Urinary bladder (tissue), 4 donors: ENCODE results near the gene RACGAP1. TPM values are rescaled to one million over a fixed set of nuclear protein-coding genes. Genes with fewer than 3 reads are reported as not detected.
A peak's percentile ranks its signal among the peaks of the same experiment; 100 is the strongest.

Experiments
- DNase-seq: peaks from one replicate; pipeline ENCODE4 v3.0.0-alpha.2; 2015; ENCODE audit errors: extremely low spot score
- H3K27ac ChIP-seq: one replicate; pipeline ENCODE4 v1.5.1; 2013; ENCODE audit warnings: low read depth, mild to moderate bottlenecking, moderate library complexity
- H3K36me3 ChIP-seq: one replicate; pipeline ENCODE4 v1.6.1; 2013; ENCODE audit warnings: mild to moderate bottlenecking, moderate library complexity; ENCODE audit not compliant: insufficient read depth
- H3K4me1 ChIP-seq: one replicate; pipeline ENCODE4 v1.6.1; 2013; ENCODE audit warnings: mild to moderate bottlenecking, moderate library complexity; ENCODE audit not compliant: insufficient read depth
- H3K4me3 ChIP-seq: one replicate; pipeline ENCODE4 v1.5.1; 2013; ENCODE audit warnings: low read depth, low read length
- WGBS: extraction: QIAGEN DNeasy Blood & Tissue Kit; methylation state at CpG from one replicate; pipeline ENCODE4 v1.1.7; 2013; 5-methylcytosine and 5-hydroxymethylcytosine counted together
- polyA plus RNA-seq: library from polyadenylated mRNA; stranded (reverse); fragments of 200-250 nt; gene quantifications from one replicate; pipeline ENCODE4 v1.2.3, GENCODE V29; 2013
- total RNA-seq: library from RNA; depleted of rRNA; stranded (reverse); fragments of >200 nt; gene quantifications from one replicate; pipeline ENCODE4 v1.2.3, GENCODE V29; 2014
- donor health status: healthy with polysubstance abuse.
- donor health status: healthy.

The RACGAP1 gene, protein sequence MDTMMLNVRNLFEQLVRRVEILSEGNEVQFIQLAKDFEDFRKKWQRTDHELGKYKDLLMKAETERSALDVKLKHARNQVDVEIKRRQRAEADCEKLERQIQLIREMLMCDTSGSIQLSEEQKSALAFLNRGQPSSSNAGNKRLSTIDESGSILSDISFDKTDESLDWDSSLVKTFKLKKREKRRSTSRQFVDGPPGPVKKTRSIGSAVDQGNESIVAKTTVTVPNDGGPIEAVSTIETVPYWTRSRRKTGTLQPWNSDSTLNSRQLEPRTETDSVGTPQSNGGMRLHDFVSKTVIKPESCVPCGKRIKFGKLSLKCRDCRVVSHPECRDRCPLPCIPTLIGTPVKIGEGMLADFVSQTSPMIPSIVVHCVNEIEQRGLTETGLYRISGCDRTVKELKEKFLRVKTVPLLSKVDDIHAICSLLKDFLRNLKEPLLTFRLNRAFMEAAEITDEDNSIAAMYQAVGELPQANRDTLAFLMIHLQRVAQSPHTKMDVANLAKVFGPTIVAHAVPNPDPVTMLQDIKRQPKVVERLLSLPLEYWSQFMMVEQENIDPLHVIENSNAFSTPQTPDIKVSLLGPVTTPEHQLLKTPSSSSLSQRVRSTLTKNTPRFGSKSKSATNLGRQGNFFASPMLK
- total RNA-seq (40.0 TPM), polyA plus RNA-seq (10.6 TPM)

DNA sequence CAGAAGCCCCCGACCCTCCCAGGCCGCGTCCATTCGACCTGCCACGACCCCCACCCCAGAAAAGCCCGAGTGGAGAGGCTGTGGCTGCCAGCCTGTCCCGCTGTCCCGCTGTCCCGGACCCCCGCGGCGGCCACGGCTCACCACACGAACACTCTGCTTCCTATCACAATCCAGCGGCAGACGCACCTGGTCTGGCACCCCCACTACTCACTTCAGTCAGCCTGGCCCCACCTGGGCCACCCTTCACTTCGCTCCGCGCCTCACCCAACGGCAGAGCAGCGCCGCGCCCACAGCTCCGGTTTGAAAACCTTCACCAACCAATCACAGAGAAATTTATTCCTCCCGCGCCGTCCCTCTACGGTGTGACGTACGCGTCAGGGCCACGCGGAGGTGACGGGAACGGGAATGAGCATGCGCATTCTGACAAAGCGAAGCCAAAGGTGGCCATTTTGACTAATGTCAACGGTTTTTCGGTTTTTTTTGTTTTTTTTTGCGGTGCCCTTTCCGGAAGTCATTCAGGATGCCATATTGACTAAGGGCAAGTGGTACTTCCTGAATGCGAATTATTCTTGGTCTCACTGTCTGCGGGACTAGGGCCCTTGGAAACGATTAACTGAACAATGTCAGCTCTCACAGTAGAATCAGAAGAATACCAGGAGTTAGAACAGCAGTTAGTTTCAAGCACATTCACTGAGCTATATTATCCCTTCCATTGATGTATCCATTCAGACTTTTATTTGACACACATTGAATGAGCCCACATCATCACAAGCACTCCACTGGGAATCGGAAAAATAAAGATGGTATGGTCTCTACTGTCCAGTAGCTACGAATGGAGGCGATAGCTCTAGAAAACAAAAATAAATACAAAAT lies at the start of gene RACGAP1:
Gene RACGAP1 (minus strand): TSS at position 308 of the 873 bp plus-strand sequence. CDS start 8,779 bp downstream, outside the sequence.
- H3K36me3 ChIP-seq, result no peaks in the 10 kb centered on the region
- 5% methylated on average over 47 of the region's 47 CpGs for WGBS
- H3K4me3 ChIP-seq, result peak within 1 kb of the TSS; percentile 68
- no peaks in the 10 kb centered on the region for H3K4me1 ChIP-seq
- no peak within 1 kb of the TSS for H3K27ac ChIP-seq
- DNase-seq, result peak; percentile 98

DNA sequence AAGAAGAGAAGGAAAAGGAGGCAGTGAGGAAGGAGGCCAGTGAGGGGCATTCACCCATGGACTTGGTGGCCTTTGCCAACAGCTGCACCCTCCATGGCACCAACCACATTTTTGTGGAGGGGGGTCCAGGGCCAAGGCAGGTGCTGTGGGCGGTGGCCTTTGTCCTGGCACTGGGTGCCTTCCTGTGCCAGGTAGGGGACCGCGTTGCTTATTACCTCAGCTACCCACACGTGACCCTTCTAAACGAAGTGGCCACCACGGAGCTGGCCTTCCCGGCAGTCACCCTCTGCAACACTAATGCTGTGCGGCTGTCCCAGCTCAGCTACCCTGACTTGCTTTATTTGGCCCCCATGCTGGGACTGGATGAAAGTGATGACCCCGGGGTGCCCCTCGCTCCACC lies 48.4 kb upstream of the RACGAP1 start:
- H3K27ac ChIP-seq, result no peak overlapping the region
- WGBS, result 86% methylated on average over 10 of the region's 10 CpGs
- no peaks in the 10 kb centered on the region for H3K4me1 ChIP-seq
- H3K36me3 ChIP-seq, result no peaks in the 10 kb centered on the region
- no peak overlapping the region for H3K4me3 ChIP-seq
- no peak for DNase-seq

DNA sequence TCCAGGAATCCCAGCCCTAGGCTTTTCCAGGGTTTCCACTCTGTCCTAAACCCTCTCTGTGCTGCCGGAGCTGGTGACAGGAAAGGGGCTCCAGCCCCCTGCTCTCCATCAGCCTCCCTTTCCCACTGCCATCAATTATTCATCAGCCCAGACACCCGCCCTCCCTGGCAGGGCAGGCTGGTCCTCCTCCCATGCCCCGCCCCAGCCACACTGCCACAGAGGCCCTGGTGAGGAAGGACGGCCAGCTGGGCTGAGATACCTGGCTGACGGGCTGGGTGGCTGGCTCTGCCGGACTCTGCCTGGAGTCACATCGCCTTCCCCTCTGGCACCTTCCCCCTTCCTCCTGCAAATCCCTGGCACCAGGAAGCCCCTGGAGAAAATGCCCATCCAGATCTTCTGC lies 47.9 kb upstream of the RACGAP1 start:
- H3K36me3 ChIP-seq, result no peaks in the 10 kb centered on the region
- no peak overlapping the region for H3K27ac ChIP-seq
- no peaks in the 10 kb centered on the region for H3K4me1 ChIP-seq
- DNase-seq, result no peak
- WGBS, result 87% methylated on average over 7 of the region's 7 CpGs
- no peak overlapping the region for H3K4me3 ChIP-seq

DNA sequence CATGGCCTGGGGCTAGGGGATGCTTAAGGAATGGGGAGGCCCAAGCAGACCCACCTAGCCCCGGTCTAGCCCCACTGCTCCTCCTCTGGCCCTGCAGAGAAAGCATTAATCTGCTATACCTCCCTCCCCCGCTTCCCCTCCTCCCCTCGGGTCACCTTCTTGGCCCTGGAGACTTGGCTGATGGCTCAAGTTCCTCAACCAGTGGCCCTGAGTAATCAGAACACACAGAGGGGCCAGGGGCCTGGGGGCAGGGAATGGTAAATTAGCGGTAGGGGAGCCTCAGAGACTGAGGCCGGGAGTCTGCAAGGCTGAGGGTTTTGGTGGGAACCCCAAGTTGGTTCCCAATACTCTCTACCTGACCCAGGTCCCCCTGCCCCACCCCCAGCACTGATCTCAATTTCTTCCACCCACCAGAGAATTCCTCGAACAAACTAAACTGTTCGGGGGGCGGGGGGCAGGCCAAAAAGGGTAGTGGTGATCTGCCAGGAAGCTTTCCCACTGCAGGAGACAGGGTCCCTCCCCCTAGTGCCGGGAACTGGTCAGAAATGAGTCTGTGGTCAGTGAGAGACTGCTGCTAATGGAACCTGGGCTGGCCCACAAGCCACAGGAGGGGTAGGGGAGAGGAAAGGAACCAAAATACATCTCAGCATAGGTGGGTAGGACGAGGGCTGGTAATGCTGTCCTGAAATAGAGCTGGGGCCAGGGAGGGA lies 47.1 kb upstream of the RACGAP1 start:
- H3K4me1 ChIP-seq, result no peaks in the 10 kb centered on the region
- no peak for DNase-seq
- no peaks in the 10 kb centered on the region for H3K36me3 ChIP-seq
- WGBS, result 68% methylated on average over 10 of the region's 10 CpGs
- no peak overlapping the region for H3K4me3 ChIP-seq
- H3K27ac ChIP-seq, result no peak overlapping the region

DNA sequence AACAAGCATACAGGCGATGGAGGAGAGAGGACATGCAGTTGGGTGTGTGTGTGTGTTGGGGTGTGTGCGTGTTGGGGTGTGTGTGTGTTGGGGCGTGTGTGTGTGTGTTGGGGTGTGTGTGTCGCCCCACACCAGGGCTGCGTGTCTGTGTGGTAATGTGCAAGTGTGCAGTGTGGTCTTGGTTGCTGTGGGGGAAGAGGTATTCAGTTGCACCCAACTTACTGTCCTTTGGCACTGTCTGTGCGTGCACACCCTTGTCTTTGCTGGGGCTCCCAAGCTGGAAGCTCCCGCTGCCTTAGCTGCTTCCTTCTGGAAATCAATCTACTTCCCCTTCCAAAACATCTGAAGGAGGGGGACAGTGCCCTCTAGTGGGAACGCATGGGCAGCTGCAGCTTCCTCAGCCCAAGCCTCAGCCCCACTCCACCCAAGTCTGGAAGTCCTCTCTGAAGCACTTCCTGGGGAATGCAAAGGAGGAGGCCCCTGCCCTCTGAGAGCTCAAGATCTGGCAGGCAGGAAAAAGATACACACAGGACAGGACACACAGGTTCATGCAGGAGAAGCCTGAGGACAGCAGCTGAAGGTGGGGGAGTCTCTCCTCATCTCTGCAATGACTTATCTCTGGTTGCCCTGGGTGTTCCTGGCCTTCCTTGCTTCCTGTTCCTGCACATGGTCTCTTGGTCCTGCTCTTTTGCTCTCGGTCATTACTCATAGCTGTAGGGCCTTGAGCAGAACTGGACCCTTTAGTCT lies 45.2 kb upstream of the RACGAP1 start:
- Histone ChIP-seq H3K4me1 (no peaks in the 10 kb centered on the region), H3K4me3 (no peak overlapping the region), H3K27ac (no peak overlapping the region), H3K36me3 (no peaks in the 10 kb centered on the region)
- 43% methylated on average over 9 of the region's 9 CpGs for WGBS
- DNase-seq, result peak; percentile 76

DNA sequence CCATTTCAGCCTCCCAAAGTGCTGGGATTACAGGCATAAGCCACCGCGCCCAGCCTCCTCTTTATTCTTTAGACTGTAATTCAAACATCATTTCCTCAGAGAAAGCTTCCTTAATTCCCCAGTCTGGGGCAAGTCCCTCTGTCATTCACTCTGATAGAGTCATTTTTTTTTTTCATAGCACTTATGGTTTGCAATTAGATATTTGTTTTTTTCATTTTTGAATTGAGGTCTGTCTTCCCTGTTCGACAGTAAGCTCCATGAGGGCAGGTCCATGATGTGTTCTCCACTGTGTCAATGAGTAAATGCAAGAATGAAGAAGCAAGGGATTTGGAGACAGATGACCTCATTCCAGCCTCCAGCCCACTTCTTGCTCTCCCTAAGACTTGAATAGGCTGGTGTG lies 44.2 kb upstream of the RACGAP1 start:
- 98% methylated on average over 3 of the region's 3 CpGs for WGBS
- DNase-seq, result no peak
- no peaks in the 10 kb centered on the region for H3K36me3 ChIP-seq
- H3K4me1 ChIP-seq, result no peaks in the 10 kb centered on the region
- no peak overlapping the region for H3K4me3 ChIP-seq
- no peak overlapping the region for H3K27ac ChIP-seq

DNA sequence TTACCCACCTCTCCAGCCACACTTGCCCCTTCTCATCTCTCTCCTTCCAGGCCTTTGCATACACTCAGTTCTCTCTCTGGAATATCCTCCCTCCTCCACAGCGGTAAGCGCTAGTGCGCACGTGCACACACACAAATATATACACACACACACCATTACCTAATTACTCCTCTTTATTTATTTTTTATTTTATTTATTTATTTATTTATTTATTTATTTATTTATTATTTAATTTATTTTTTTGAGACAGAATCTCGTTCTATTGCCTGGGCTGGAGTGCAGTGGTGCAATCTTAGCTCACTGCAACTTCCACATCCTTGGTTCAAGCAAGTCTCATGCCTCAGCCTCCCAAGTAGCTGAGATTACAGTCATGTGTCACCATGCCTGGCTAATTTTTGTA lies 43.8 kb upstream of the RACGAP1 start:
- no peak overlapping the region for H3K27ac ChIP-seq
- no peaks in the 10 kb centered on the region for H3K36me3 ChIP-seq
- DNase-seq, result no peak
- no peak overlapping the region for H3K4me3 ChIP-seq
- WGBS, result 97% methylated on average over 5 of the region's 5 CpGs
- H3K4me1 ChIP-seq, result no peaks in the 10 kb centered on the region

DNA sequence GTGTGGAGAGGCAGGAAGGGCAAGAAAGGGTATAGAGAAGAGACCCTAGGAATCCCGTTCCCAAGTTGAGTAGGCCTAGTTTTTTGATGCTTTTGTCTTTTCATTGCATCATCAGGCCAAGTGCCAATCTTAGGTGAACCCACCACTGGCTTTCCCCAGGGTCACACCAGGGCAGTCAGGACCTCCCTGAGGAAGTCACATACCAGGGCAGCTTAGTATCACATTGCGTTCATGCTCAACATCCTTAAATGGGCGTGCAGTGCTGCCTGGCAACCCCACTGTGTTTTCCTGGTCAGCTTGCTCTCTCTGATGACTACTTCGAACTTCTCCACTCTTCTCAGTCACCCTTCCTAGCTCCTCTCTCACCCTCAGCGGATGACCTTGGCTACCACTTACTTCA lies 41.1 kb upstream of the RACGAP1 start:
- Histone ChIP-seq H3K27ac (no peak overlapping the region), H3K36me3 (no peaks in the 10 kb centered on the region), H3K4me1 (no peaks in the 10 kb centered on the region), H3K4me3 (no peak overlapping the region)
- WGBS, result 37% methylated on average over 5 of the region's 5 CpGs
- DNase-seq, result no peak

DNA sequence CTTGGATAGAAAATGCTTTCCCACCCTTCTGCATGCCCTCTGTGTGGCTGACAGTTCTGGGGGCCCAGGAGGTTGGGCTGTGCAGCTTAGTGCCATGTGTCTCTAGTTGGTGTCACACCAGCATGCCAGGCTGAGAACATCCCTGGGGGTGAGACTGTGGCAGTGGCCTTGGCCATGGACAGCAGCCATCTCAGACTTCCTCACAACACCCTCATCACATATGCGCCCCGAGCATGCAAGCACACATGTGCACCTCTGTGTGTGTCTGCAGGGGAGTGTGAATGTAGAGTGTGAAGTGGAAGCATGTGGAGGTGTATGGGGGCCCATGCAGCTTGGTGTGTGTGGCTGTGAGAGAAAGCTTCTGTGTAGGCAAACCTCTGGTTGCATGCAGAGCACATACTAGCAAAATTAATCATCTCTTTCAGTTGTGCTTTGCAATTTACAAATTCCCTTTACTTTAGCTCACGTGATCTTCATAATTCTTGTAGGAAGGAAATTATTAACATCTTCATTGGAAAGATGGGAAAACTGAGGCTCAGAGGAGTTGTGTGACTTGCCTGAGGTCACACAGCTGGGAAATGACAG lies 40.5 kb upstream of the RACGAP1 start:
- no peak overlapping the region for H3K27ac ChIP-seq

DNA sequence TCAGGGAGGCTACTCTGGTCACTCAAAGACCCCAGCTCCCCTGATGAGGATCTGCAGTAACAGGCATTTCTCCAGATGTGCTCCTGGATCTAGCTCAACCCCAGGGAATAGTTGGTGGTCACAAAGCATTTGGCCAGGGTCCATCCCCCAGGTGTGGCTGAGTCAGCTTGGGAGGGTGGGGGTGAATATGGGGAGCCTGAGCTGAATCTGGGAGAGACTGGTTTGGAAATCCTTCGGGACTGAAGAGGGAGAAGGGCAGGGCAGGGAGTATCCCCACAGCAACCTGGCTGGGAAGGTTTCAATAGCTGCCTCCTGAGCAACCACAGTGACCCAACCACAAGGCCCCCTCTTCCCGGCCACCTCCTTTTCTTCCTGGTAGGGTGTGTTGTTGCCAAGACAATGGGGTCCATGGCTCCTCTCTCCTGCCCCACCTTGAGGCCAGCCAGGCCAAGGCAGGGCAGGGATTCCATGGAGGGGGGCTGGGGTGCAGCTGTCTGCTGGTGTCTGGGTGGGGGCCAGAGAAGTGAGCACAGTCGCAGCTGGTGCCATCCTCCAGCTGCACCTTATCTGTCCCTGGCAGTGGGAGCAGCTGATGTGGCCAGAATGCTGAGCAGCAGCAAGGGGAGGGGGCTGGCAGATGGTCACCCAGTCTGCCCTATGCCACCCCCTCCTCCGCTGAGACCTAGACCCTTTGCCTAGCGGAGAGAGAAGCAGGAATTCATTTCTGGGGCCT lies 37.6 kb upstream of the RACGAP1 start:
- Histone ChIP-seq H3K4me1 (no peaks in the 10 kb centered on the region), H3K27ac (no peak overlapping the region), H3K36me3 (no peaks in the 10 kb centered on the region), H3K4me3 (no peak overlapping the region)
- DNase-seq, result no peak
- 83% methylated on average over 5 of the region's 5 CpGs for WGBS

More for the DNA sequence above, 40.5 kb upstream of the RACGAP1 start:
- no peaks in the 10 kb centered on the region for H3K36me3 ChIP-seq
- DNase-seq, result no peak
- 83% methylated on average over 3 of the region's 3 CpGs for WGBS
- H3K4me1 ChIP-seq, result no peaks in the 10 kb centered on the region
- no peak overlapping the region for H3K4me3 ChIP-seq

DNA sequence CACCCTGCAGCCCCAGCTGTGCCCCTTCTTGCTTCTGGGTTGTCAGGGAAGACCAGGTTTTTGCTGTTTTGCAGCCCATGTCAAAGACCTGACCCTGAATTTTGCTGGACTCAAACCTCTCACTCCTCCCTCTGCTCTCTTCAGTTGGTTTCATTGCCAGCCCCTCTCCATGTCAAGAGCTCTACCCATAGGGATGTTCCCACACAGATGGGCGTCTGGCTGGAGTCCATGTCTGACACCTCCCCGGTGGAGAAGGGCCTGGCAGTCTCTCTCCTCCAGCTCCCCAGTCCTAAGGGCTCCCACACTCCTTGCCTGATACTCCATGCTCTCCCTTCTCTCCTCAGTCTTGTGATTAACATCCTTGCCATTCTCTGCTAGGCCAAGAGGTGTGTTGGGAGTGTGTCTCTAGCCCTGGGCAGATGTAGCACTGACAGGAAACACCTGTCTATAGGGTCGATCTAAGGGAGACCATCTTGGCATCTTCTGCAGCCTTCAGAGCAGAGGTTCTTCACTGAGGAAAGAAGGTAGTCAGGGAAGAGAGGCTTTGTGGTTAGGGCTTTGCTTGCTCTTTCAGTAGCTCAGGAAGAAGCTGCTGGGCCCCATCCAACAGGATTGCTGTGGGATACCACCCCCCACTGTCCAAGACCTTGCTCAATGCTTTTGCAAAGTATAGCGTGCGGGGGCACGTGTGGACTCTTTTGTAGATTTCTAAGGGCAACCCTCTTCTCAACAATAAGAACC lies 36.8 kb upstream of the RACGAP1 start:
- 62% methylated on average over 6 of the region's 6 CpGs for WGBS

More for the DNA sequence above, 36.8 kb upstream of the RACGAP1 start:
- Histone ChIP-seq H3K4me3 (no peak overlapping the region), H3K27ac (no peak overlapping the region), H3K4me1 (no peaks in the 10 kb centered on the region), H3K36me3 (no peaks in the 10 kb centered on the region)
- DNase-seq, result no peak
